Activated CD8-positive, alpha-beta memory T cell treated with anti-CD3 and anti-CD28 coated beads for 24 hours (primary cell): ENCODE results near the gene PBRM1.

Experiments used
- DNase-seq: peaks from one replicate; pipeline ENCODE4 v3.0.0-alpha.2; 2020

Gene PBRM1

DNA sequence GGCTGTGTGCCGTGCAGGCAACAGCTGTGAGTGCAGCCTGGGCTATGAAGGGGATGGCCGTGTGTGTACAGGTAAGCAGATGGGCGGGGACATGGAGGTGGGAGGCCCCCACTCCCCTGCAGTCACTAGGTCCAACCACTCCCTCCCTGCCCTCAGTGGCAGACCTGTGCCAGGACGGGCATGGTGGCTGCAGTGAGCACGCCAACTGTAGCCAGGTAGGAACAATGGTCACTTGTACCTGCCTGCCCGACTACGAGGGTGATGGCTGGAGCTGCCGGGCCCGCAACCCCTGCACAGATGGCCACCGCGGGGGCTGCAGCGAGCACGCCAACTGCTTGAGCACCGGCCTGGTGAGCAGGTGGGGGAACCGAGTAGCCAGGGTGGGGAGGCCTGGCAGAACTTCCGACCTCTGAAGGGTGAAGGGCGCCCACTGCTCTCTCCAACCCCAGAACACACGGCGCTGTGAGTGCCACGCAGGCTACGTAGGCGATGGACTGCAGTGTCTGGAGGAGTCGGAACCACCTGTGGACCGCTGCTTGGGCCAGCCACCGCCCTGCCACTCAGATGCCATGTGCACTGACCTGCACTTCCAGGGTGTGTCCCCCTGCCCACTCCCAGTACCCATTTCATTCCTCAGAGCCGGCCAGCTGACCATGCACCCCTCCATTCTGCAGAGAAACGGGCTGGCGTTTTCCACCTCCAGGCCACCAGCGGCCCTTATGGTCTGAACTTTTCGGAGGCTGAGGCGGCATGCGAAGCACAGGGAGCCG lies 163.6 kb downstream of the PBRM1 start:
- DNase-seq: no peak

DNA sequence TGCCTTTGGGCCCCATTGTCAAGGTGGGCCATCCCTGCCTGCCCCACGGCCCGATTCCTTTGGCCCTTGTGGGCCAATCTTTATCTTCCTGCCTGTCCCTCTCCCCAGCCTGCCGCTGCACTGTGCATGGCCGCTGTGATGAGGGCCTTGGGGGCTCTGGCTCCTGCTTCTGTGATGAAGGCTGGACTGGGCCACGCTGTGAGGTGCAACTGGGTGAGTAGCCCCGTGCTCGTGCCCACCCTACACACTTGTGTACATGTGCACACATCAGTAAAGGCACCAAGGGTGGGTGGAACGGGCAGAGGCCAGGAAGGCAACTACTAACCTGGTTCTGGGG lies 164.3 kb downstream of the PBRM1 start:
- no peak for DNase-seq

DNA sequence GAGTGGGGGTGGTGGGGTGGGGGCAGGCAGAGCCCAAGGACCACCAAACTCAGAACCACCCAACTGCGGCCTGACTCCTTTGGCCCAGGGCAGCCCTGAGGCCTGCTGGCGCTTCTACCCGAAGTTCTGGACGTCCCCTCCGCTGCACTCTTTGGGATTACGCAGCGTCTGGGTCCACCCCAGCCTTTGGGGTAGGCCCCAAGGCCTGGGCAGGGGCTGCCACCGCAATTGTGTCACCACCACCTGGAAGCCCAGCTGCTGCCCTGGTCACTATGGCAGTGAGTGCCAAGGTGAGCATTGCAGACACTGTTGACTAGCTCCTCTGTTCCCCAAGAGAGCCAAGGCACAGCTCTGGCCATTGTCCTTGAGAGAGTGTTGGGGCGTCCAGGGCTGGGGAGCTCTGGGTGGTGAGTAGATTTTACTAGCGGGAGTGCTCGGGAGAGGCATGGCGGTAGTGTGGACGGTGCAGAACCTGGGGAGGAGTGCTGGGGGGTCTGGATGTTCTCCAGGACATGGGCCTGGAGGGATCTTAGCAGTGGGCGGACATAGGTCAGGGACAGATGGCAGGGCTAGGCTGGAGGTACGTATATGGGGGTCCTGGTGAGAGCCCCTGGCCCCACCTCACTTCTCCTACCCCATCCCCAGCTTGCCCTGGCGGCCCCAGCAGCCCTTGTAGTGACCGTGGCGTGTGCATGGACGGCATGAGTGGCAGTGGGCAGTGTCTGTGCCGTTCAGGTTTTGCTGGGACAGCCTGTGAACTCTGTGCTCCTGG lies 164.8 kb downstream of the PBRM1 start:
- no peak for DNase-seq

DNA sequence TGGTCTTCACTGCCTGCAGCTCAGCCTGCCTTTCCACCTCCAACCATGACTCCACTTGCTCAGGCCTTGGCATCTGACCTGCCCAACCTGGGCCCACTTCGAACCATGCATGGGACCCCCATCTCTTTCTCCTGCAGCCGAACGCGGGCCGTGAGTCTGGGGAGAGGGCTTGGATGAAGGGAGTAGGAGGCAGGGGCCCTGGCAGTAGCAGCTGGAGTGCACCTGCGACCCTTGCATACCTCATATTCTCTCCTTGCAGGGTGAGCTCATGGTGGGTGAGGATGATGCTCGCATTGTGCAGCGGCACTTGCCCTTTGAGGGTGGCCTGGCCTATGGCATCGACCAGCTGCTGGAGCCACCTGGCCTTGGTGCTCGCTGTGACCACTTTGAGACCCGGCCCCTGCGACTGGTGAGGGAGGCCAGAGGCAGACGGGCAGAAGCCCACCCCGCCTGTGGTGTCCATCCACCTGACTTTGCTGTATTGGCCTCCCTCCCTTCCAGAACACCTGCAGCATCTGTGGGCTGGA lies 165.5 kb downstream of the PBRM1 start:
- DNase-seq: no peak

DNA sequence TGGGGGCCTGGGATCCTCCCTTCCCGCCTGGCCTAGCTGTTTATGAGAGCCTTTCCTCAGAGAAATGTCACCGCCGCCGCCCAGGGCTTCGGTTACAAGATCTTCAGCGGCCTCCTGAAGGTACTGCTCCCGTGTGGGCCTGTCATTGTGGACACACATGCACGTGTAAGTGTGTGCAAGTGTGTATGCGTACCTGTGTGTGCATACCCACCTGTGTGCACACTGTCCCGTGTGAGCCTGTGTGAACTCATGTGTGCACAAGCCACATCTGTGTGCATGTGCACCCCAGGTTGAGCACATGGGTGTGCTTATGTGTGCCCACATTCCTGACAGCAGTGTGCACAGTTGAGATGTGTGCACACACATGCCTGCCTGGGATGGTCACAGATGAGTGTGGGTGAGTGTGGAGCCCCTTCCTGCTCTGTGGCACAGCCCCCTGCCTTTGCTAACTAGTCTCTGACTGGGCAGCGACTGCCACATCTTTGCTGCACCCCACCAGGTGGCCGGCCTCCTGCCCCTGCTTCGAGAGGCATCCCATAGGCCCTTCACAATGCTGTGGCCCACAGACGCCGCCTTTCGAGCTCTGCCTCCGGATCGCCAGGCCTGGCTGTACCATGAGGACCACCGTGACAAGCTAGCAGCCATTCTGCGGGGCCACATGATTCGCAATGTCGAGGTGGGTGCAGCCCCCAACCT lies 166.1 kb downstream of the PBRM1 start:
- no peak for DNase-seq

DNA sequence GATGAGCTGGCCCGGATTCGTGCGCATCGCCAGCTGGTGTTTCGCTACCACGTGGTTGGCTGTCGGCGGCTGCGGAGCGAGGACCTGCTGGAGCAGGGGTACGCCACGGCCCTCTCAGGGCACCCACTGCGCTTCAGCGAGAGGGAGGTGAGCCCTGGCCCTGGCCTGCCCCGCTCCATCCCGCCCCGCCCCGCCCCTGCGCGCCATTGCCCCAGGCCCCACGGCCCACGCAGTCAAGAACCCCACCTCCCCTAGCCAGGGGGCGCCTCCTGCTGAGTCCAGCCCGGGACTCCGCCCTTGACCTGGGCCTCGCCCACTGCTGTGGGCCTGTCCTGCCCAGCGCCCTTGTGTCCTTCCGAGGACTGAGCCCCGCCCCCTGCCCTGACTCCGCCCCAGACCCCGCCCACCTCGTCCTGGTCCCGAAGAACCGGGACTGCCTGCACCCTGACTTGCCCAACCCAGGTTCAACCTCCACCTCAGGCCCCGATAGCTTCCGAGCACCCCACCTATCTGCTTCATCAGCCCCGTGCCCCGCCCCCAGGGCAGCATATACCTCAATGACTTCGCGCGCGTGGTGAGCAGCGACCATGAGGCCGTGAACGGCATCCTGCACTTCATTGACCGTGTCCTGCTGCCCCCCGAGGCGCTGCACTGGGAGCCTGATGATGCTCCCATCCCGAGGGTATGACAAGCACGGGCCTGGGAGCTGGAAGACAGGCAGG lies 166.8 kb downstream of the PBRM1 start:
- DNase-seq: no peak

DNA sequence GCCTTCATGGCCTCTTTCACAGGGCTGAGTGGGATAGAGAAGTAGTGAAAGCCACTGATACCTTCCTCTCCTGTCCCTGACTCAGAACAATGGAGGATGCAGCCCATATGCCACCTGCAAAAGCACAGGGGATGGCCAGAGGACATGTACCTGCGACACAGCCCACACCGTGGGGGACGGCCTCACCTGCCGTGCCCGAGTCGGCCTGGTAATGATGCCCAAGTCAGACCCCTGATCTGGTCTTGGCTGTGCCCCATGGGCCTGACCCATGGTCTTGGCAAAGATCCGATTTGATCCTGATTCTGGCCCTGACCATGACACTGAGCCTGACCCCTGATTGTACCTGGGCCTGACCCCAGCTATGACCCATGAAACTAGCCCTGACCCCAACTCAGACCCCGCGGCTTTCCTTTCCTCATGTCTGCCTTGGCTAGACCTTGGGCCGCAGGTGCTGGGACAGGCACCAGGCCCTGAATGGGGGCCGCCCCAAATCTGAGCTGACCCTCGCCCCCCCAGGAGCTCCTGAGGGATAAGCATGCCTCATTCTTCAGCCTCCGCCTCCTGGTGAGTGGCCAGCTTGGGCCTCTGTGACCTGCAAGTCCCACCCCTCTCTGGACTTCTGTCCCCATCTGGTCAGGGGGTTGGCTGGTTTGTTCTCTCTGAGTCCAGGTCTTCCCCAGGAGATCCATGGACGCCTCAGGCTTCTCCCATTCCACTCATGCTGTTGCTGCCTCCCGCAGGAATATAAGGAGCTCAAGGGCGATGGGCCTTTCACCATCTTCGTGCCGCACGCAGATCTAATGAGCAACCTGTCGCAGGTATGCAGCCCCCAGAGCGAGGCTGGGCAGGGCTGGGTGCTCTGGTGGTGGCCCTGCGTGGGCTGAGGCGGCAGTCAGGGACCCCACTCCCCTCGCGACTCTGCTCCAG lies 167.7 kb downstream of the PBRM1 start:
- no peak for DNase-seq

DNA sequence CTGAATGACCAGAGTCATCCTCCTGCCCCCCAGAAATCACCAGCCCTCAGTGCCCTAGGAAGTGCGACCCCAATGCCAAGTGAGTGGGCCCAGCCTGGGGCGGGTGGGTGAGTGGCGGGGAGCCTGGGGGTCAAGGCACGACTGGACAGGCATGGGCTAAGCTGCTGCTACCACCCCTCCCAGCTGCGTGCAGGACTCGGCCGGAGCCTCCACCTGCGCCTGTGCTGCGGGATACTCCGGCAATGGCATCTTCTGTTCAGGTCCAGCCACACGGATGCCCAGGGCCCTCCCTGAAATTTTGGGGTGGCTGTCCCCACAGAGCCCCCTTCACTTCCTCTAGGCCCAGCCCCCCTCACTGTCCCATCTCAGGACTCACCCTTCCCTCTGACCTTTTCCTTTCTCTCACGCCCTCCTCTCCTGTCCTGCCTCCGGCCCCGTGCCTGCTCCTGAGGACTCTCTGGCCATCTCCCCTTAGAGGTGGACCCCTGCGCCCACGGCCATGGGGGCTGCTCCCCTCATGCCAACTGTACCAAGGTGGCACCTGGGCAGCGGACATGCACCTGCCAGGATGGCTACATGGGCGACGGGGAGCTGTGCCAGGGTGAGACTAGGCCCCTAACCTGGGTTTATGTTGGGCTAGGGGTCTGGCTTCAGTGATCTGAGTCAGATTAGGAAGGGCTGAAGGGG lies 169.1 kb downstream of the PBRM1 start:
- DNase-seq: no peak

DNA sequence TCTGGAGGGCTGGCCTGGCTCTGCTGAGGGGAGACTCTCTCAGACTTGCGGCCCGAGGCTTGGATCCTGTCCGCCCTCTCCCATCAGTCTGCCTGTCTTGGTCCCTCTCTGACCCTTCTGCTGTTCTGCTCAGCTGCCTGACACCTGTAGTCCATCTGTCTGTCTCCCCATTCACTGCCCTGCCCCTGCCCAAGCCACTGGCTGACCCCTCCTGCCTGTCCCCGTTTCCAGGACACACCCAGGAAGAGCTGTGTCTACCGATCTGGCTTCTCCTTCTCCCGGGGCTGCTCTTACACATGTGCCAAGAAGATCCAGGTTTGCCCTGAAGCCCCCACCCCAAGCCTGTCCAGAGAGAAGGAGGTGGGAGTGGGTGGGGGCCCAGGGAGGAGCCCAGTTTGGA lies 170.5 kb downstream of the PBRM1 start:
- DNase-seq: no peak

DNA sequence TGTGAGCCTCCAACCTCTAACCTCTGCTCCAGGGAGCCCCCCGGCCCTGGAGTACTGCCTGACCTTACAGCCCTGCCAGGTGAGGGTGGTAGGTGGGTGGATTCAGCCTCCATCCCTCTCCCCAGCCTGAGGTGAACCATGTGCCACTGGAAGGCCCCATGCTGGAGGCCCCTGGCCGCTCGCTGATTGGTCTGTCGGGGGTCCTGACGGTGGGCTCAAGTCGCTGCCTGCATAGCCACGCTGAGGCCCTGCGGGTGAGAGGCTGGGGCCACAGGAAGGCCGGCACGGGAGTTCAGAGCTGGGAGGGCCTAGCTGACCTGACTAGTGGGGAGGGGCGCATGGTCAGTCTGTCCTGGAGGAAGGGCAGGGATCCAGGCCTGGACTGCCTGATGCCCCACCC lies 171.1 kb downstream of the PBRM1 start:
- DNase-seq: no peak

DNA sequence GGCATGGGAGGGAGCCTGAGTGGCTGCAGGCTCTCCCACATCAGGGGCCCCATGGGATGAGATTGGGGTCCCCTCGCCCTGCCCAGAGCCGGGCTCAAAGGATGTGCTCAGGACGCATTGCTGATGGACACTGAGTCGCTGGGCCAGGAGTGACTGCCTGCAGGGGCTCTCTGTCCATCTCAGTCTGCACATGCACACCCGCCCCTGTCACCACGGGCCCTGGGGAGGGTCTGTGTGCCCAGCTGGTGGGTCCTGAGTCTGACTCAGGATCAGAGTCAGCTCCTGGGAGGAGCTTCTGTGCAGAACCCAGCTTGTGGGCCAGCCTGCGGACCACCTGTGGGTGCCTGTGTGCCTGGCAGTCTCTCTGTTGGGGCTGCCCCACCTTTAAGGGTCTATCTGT lies 172.4 kb downstream of the PBRM1 start:
- DNase-seq: no peak

DNA sequence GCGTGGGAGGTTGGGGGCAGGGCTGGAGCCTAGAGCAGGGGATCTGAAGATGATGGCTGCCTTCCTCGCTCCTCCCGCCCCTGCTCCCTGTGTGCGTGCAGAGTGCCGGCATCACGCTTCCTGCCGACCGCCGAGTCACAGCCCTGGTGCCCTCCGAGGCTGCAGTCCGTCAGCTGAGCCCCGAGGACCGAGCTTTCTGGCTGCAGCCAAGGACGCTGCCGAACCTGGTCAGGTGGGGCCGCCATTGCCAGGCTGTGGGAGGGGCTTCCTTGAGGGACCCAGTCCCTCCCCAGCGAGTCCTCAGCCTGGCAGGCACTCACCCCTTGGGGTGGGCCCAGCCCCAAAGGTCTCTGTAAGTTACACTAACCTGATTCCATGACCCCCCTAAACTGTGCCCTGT lies 173.0 kb downstream of the PBRM1 start:
- no peak for DNase-seq

DNA sequence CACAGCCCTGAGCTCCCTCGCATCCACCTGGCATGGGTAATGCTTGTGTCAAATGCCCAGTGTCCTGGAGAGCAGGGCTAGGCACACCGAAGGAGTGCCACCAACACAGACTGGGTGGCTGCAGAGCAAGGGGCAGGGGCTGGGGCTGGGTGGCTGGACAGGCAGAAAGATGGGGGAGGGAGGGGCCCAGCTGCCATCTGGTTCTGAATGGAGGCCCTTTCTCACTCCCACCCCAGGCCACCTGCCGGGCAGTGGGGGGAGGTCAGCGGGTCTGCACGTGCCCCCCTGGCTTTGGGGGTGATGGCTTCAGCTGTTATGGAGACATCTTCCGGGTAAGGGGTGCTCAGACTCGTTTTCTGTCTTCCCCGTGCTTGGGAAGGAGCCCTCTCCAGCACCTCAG lies 173.6 kb downstream of the PBRM1 start:
- no peak for DNase-seq

DNA sequence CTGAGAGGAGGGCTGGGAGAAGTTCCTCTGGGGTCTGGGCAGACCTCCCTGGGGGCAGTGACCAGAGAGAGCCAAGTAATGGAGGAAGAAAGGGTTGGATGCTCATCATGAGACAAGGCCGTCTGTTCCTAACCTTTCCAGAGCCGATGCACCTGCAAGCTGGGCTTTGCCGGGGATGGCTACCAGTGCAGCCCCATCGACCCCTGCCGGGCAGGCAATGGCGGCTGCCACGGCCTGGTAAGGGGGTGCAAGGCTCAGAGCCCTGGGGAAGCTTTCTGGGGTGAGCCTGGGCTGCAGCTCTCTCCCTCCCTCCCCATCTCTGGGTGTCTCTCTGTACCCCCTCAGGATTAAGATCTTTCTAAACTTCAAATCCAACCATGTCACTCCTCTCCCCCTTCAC lies 174.2 kb downstream of the PBRM1 start:
- DNase-seq: no peak

DNA sequence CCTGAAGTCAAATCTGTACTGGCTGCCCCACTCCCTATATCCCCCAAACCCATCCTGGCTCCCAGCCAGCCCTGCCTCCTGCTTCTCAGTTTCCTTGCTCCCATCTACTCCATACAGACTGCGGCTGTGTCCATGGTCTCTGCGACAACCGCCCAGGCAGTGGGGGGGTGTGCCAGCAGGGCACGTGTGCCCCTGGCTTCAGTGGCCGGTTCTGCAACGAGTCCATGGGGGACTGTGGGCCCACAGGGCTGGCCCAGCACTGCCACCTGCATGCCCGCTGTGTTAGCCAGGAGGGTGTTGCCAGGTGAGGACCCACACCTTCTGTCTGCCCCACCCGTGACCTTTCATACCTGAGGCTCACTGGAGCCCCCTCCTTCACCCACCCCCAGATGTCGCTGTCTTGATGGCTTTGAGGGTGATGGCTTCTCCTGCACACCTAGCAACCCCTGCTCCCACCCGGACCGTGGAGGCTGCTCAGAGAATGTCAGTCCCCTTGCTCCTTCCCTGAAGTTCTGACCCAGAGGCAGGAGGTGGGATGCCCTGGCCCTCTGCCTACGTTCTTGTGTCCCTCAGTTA lies 175.9 kb downstream of the PBRM1 start:
- DNase-seq: no peak

DNA sequence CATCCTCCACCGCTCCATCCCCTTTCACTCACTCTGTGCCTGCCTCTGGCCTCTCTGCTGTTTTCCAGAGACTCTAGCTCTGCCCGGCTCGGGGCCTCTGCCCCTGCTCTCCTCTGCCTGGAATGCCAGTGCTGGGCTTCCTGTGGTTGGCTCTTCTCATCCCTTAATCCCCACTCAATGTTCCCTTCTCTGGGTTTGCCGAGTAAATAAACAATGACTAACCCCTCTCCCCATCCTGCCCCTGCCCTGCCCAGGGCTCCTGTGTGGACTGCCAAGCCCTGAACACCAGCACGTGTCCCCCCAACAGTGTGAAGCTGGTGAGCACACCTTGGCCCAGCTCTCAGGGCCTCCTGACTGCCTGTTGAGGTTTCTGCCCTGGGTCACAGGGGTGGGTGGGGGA lies 178.4 kb downstream of the PBRM1 start:
- no peak for DNase-seq

DNA sequence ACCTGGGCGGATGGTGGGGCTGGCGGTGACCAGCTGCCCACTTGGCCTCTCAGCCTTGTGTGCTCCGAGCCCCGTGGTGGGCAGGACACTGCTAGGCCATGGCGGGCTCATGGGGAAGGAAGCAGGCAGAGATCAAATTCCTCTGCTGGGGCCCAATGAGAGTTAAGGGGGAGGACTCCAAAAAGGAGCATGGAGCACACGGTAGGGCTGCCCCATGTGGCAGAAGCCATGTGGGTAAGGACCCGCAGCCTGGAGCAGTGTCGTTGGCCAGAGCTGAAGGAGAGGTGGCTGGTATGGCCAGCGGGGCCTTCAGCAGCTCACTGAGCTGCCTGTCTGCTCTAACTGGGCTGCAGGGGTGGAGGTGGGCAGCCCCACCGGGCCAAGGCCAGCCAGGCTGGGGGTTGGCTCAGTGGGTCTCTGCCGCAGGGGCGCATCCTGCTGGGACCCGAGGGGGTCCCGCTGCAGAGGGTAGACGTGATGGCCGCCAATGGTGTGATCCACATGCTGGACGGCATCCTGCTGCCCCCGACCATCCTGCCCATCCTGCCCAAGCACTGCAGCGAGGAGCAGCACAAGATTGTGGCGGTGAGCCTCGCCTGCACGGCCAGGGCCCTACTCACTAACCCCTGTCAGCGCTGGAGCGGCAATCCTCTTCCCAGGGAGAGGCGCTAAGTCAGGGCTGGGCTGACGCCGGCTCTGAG lies 179.3 kb downstream of the PBRM1 start:
- no peak for DNase-seq

DNA sequence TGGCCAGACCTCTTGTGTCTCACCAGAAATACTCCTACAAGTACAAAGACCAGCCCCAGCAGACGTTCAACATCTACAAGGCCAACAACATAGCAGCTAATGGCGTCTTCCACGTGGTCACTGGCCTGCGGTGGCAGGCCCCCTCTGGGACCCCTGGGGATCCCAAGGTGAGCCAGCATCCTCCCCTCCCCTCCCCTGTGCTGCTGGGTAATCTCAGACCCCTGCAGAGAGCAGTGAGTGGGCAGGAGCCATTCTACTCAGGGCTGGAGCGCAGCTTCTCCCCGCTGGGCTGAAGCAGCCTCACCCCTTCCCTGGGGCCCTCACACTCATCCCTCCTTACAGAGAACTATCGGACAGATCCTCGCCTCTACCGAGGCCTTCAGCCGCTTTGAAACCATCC lies 180.7 kb downstream of the PBRM1 start:
- DNase-seq: no peak

DNA sequence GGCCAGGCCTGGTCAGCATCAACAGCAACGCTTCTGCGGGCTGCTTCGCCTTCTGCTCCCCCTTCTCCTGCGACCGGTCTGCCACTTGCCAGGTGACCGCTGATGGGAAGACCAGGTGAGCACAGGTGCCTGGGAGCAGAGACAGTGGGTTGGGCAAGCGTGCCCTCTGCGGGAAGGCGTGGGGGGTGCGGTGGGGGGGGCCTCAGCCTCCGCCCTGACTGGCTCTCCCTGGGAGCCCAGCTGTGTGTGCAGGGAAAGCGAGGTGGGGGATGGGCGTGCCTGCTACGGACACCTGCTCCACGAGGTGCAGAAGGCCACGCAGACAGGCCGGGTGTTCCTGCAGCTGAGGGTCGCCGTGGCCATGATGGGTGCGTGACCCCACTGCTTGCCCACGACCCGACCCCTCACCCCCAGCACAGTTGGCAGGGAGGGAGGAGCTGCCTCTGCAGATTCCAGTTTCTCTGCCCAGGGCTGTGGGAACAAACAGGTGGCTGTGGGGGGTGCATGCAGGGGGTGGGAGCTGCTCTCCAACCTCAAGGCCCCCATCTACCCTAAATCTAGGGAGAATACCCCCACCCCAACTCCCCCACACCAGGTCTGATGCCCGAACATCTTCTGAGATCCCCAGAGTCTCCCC lies 181.8 kb downstream of the PBRM1 start:
- no peak for DNase-seq

DNA sequence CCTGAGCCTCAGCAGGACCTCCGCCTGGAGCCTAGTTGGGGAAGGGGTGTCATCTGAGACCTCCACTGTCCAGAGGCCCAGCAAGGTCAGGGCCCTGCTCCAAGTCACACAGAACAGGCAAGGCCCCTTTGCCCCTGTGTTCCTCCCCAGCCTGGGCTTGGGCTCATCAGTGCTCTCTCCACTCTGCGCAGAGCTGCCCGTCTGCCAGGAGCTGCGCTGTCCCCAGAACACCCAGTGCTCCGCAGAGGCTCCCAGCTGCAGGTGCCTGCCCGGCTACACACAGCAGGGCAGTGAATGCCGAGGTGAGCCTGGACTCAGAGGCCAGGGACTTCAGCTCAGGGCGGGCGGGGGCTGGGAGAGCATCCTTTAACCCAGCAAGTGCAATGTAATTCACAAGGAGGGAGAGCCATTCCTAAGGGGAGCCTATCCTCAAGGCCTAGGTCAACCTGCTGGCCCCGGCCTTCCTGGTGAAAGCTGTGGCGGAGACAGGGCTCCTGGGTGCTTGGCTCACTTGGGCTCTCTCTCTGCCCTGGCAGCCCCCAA lies 182.8 kb downstream of the PBRM1 start:
- no peak for DNase-seq
